Neural cell (in vitro differentiated cells): Measurements from ENCODE around the gene APBB2. TPM values are rescaled to one million over a fixed set of nuclear protein-coding genes. Genes with fewer than 3 reads are reported as not detected.

ENCODE experiments used
- H2AFZ ChIP-seq: fragments of 200-600, 300-800 bp; sonication (generic), shearing (Covaris generic); 2 replicates; pipeline ENCODE4 v1.6.0; 2014; ENCODE audit warnings: low read depth, mild to moderate bottlenecking, antibody characterized with exemption, low read length, moderate library complexity
- H3F3A ChIP-seq: fragments of 200-600 bp; shearing (Covaris generic); 2 replicates; pipeline ENCODE4 v1.6.1; 2016; ENCODE audit warnings: mild to moderate bottlenecking, moderate library complexity, mixed read lengths, antibody characterized with exemption, low read length; ENCODE audit not compliant: insufficient read depth, poor library complexity, severe bottlenecking
- H3K27ac ChIP-seq: fragments of 200-600, 300-800 bp; sonication (generic), shearing (Covaris generic); 2 replicates; pipeline ENCODE4 v1.5.1; 2014; ENCODE audit warnings: mild to moderate bottlenecking, low read length, moderate library complexity
- H3K27me3 ChIP-seq: fragments of 300-800, 200-600 bp; sonication (generic), shearing (Covaris generic); 2 replicates; pipeline ENCODE4 v1.6.0; 2014; ENCODE audit warnings: mild to moderate bottlenecking, low read depth, low read length, moderate library complexity; ENCODE audit not compliant: insufficient read depth
- H3K36me3 ChIP-seq: fragments of 300-800, 200-600 bp; sonication (generic), shearing (Covaris generic); 2 replicates; pipeline ENCODE4 v1.5.1; 2014; ENCODE audit warnings: mild to moderate bottlenecking, antibody characterized with exemption, low read length, moderate library complexity; ENCODE audit not compliant: insufficient read depth
- H3K4me2 ChIP-seq: fragments of 300-800, 200-600 bp; sonication (generic), shearing (Covaris generic); 2 replicates; pipeline ENCODE4 v1.6.0; 2014; ENCODE audit warnings: mild to moderate bottlenecking, low read length
- H3K4me3 ChIP-seq: fragments of 300-800, 200-600 bp; sonication (generic), shearing (Covaris generic); 2 replicates; pipeline ENCODE4 v1.5.1; 2014; ENCODE audit warnings: mild to moderate bottlenecking, low read length, moderate library complexity
- H3K79me2 ChIP-seq: fragments of 200-600 bp; shearing (Covaris generic); replicated peaks from 2 replicates; pipeline ENCODE4 v1.6.0; 2014; ENCODE audit warnings: mild to moderate bottlenecking, low read length, moderate library complexity; ENCODE audit not compliant: insufficient read depth
- H3K9ac ChIP-seq: fragments of 300-800, 200-600 bp; sonication (generic), shearing (Covaris generic); 2 replicates; pipeline ENCODE4 v1.6.1; 2016; ENCODE audit warnings: mild to moderate bottlenecking, low read length, mixed read lengths
- H3K9me2 ChIP-seq: fragments of 200-600 bp; shearing (Covaris generic); 2 replicates; pipeline ENCODE4 v1.6.1; 2016; ENCODE audit warnings: mild to moderate bottlenecking, low read length, mixed read lengths; ENCODE audit not compliant: insufficient read depth
- H3K9me3 ChIP-seq: fragments of 200-600, 300-800 bp; sonication (generic), shearing (Covaris generic); 2 replicates; pipeline ENCODE4 v1.6.1; 2016; ENCODE audit warnings: mild to moderate bottlenecking, mixed run types, low read length, moderate library complexity, mixed read lengths
- H4K20me1 ChIP-seq: fragments of 200-600 bp; shearing (Covaris generic); 2 replicates; pipeline ENCODE4 v1.6.1; 2016; ENCODE audit warnings: mild to moderate bottlenecking, mixed run types; ENCODE audit not compliant: insufficient read depth
- CTCF ChIP-seq: fragments of 450-650 bp; IDR thresholded peaks from 2 replicates; pipeline ENCODE4 v1.5.1; 2014; ENCODE audit warnings: antibody characterized with exemption, mild to moderate bottlenecking, moderate library complexity; ENCODE audit not compliant: poor library complexity, severe bottlenecking
- EP300 ChIP-seq: fragments of 450-650 bp; conservative IDR thresholded peaks from 2 replicates; pipeline ENCODE4 v1.6.1; 2014; ENCODE audit warnings: antibody characterized with exemption, mild to moderate bottlenecking, moderate library complexity; ENCODE audit not compliant: poor library complexity, severe bottlenecking
- EZH2 ChIP-seq: fragments of 200-600, 300-800 bp; shearing (Covaris generic), sonication (generic); IDR thresholded peaks from 2 replicates; pipeline ENCODE4 v1.6.1; 2014; ENCODE audit warnings: antibody characterized with exemption, low read length, borderline replicate concordance, mild to moderate bottlenecking; ENCODE audit not compliant: insufficient read depth, poor library complexity, severe bottlenecking
- MXI1 ChIP-seq: fragments of 450-650 bp; conservative IDR thresholded peaks from 2 replicates; pipeline ENCODE4 v1.6.1; 2014; ENCODE audit warnings: antibody characterized with exemption, mild to moderate bottlenecking; ENCODE audit not compliant: poor library complexity, severe bottlenecking
- POLR2AphosphoS5 ChIP-seq: IDR thresholded peaks from 2 replicates; pipeline ENCODE4 v1.6.1; 2012
- RAD21 ChIP-seq: fragments of 450-650 bp; conservative IDR thresholded peaks from 2 replicates; pipeline ENCODE4 v1.6.1; 2014; ENCODE audit warnings: antibody characterized with exemption, mild to moderate bottlenecking, moderate library complexity
- REST ChIP-seq: IDR thresholded peaks from 2 replicates; pipeline ENCODE4 v1.6.1; 2012; ENCODE audit warnings: borderline replicate concordance
- SMC3 ChIP-seq: fragments of 450-650 bp; conservative IDR thresholded peaks from 2 replicates; pipeline ENCODE4 v1.6.1; 2014; ENCODE audit warnings: antibody characterized with exemption, mild to moderate bottlenecking, moderate library complexity; ENCODE audit not compliant: poor library complexity
- TAF1 ChIP-seq: IDR thresholded peaks from 2 replicates; pipeline ENCODE4 v1.6.1; 2012; ENCODE audit warnings: low read depth
- polyA plus RNA-seq: library from polyadenylated mRNA; depleted of rRNA; stranded (reverse); fragments of >200 nt; gene quantifications from 2 replicates; pipeline ENCODE4 v1.2.3, GENCODE V29; 2014

APBB2 gene
- polyA plus RNA-seq, 1 donor from 2014 or later = 41.9 TPM

- TF ChIP-seq MXI1 (no peak), TAF1 (no peak)
These were observed 53.5 kb downstream of the APBB2 start (continued) for GRCh38 chr4:41160856-41161255.

GRCh38 chr4:41160012-41160789 is 54.1 kb downstream of the APBB2 start:
- TF ChIP-seq RAD21 (no peak), MXI1 (no peak), TAF1 (no peak), EZH2 (no peak), SMC3 (no peak), EP300 (no peak), CTCF (no peak), REST (no peak), POLR2AphosphoS5 (no peak)
- H3K27me3 ChIP-seq = no peaks in the 10 kb centered on the region
- no peak overlapping the region for H3K9ac ChIP-seq
- H3K79me2 ChIP-seq = no peaks in the 10 kb centered on the region
- no peaks in the 10 kb centered on the region for H3K36me3 ChIP-seq
- no peaks in the 10 kb centered on the region for H4K20me1 ChIP-seq
- no peak overlapping the region for H3K4me2 ChIP-seq
- H2AFZ ChIP-seq = no peak overlapping the region
- no peaks in the 10 kb centered on the region for H3K9me2 ChIP-seq
- H3K27ac ChIP-seq = no peak overlapping the region
- peaks cover 6% of the 10 kb centered on the region for H3K9me3 ChIP-seq
- no peak overlapping the region for H3K4me3 ChIP-seq
- H3F3A ChIP-seq = no peaks in the 10 kb centered on the region

- Histone ChIP-seq H4K20me1 (no peaks in the 10 kb centered on the region), H3K27ac (no peak overlapping the region), H3K36me3 (no peaks in the 10 kb centered on the region), H3K9ac (no peak overlapping the region), H3F3A (no peaks in the 10 kb centered on the region), H3K4me2 (no peak overlapping the region), H3K9me3 (peaks cover 4% of the 10 kb centered on the region), H3K79me2 (no peaks in the 10 kb centered on the region), H3K9me2 (no peaks in the 10 kb centered on the region), H3K4me3 (no peak overlapping the region), H2AFZ (no peak overlapping the region), H3K27me3 (no peaks in the 10 kb centered on the region)
- TF ChIP-seq RAD21 = no peak
- no peak for TF ChIP-seq MXI1
- TF ChIP-seq SMC3 = no peak
- no peak for TF ChIP-seq TAF1
These were observed 55.6 kb downstream of the APBB2 start for GRCh38 chr4:41158756-41159155.
